ENCODE measurements around the gene DNMBP. TPM values are rescaled to one million over a fixed set of nuclear protein-coding genes. Genes with fewer than 3 reads are reported as not detected.

DNMBP gene
- total and polyA plus RNA-seq, 2 of the 8 experiments (the other 6 are each of a cell fraction or from before 2014, with no cell fraction given): 19.1 to 26.4 TPM

DNA sequence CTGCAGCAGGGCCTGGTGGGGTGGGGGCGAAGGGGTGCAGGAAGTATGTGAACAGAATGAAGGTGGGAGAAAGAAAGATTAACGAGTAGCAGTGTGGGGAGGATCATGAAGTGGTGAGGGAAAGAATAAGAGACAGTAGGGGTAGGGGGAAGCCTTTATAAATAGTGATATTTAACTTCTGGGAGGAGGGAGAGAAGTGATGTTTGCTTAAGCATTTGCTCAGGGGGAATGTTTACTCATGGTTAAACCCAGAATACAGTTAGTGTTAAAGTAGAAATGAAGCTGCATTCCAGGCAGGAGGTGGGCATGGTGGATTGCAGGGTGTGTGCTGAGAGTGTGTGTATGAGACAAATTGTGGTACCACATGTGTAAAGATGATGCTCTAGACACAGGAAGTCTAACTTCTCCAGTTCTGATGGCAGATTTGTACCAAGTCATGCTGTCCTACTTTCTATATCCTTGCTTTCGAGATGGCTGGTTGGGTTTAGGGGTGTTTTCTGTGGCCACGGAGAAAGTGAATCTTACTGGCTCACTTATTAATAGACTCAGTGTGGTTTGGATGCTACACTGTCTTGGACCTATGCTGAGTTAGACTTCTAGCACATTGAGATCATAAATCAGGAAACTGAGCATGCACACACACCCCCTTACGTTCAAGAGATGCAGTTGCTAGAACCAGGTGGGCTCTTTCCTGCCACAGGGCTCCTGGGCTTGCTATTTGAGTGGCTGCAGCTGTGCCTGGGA, 10.6 kb upstream of the DNMBP start:
- Histone ChIP-seq H3K18ac (ENCODE audit: extremely low read depth, low read length) (peak overlapping the region; percentile 71), H3K4me2 (ENCODE audit: insufficient read depth in 1 of 2, low read depth in 2 of 2, low read length in 2 of 2) (no peak overlapping the region), H3K23me2 (ENCODE audit: low read depth, low read length) (no peaks in the 10 kb centered on the region), H4K5ac (ENCODE audit: insufficient read length, low read depth, low read length) (no peak overlapping the region), H2AK5ac (ENCODE audit: low read depth, low read length) (no peak overlapping the region), H3K14ac (ENCODE audit: insufficient read length) (no peak overlapping the region), H3K27me3 (replicated peaks in 1 of 4; ENCODE audit: control insufficient read depth in 3 of 4, extremely low read depth in 1 of 4, insufficient read depth in 3 of 4, low read length in 3 of 4) (no peaks in the 10 kb centered on the region), H4K20me1 (replicated peaks in 1 of 2; ENCODE audit: control insufficient read depth in 1 of 2, insufficient read depth in 2 of 2, low read length in 2 of 2) (no peaks in the 10 kb centered on the region), H2BK5ac (ENCODE audit: low read depth, low read length) (no peak overlapping the region; the same call in 1 of the 2 replicates), H3K9ac (replicated peaks in 1 of 4; ENCODE audit: extremely low read depth in 1 of 4, low read depth in 3 of 4, low read length in 3 of 4) (no peak overlapping the region), H2BK12ac (ENCODE audit: low read depth, low read length) (no peak overlapping the region; the same call in 1 of the 2 replicates), H3K56ac (replicated peaks; ENCODE audit: insufficient read length, low read depth, low read length) (no peak overlapping the region), H4K91ac (replicated peaks; ENCODE audit: insufficient read length, low read length) (no peak overlapping the region), H3K27ac (ENCODE audit: low read depth, low read length) (no peak overlapping the region), H3K79me2 (ENCODE audit: control insufficient read depth in 1 of 2, insufficient read depth in 2 of 2, low read length in 2 of 2) (no peaks in the 10 kb centered on the region), H2AFZ (ENCODE audit: low read length) (0 out of 2 replicates have a peak overlapping the region, but pooled peaks have one; percentile 66), H3K9me3 (ENCODE audit: insufficient read depth in 2 of 2, low read depth in 1 of 2, low read length in 1 of 2) (no peaks in the 10 kb centered on the region), H2BK20ac (ENCODE audit: low read length) (peak overlapping the region; percentile 98; the same call in 1 of the 2 replicates), H3K4me3 (ENCODE audit: extremely low read depth in 1 of 4, insufficient read depth in 2 of 4, low read depth in 3 of 4, low read length in 4 of 4) (no peak overlapping the region), H3K36me3 (ENCODE audit: control insufficient read depth in 2 of 4, insufficient read depth in 4 of 4, low read length in 3 of 4) (no peaks in the 10 kb centered on the region), H2BK15ac (ENCODE audit: low read length) (peak overlapping the region; percentile 90), H3K4me1 (replicated peaks in 1 of 4; ENCODE audit: control insufficient read depth in 3 of 4, insufficient read depth in 4 of 4, low read length in 3 of 4) (peaks cover 0 to 7% (median 1%) of the 10 kb centered on the region in 4 experiments; a peak in 5 of 7 replicates), H3K4ac (replicated peaks; ENCODE audit: insufficient read length, low read depth, low read length) (no peak overlapping the region), H2BK120ac (replicated peaks; ENCODE audit: low read depth, low read length) (no peak overlapping the region), H3K23ac (ENCODE audit: insufficient read length) (no peak overlapping the region), H4K8ac (ENCODE audit: extremely low read depth, insufficient read depth, low read length) (peak overlapping the region; percentile 54; the same call in 1 of the 2 replicates), H3K79me1 (ENCODE audit: low read depth, low read length) (no peaks in the 10 kb centered on the region)
- 84% methylated on average over 5 of the region's 5 CpGs; no CpG with 5 or more reads in 1 of the 2 experiments for WGBS, 2 experiments (ENCODE audit: extremely low coverage in 1 of 2, insufficient coverage in 1 of 2, insufficient read length in 1 of 2, insufficient replicate concordance in 2 of 2, low coverage in 1 of 2, low lambda C conversion rate in 2 of 2, missing lambda C conversion rate in 1 of 2)
- ChIA-PET POLR2A (ENCODE audit: partially characterized antibody) (interaction anchor here (0.8 to 1.8 kb wide), 2 partner anchors 11 to 107 kb away, joined by 4 to 8 read pairs; partner anchors contain the start of gene DNMBP), CTCF (ENCODE audit: partially characterized antibody) (interaction anchor here (0.9 to 6.0 kb wide), 9 partner anchors 8 to 124 kb away, joined by 3 to 33 read pairs (median 5); partner anchors contain the start of gene DNMBP)
- FAIRE-seq (no peak), DNase-seq (ENCODE audit: low read depth in 1 of 2, low spot score in 2 of 2) (no peak)
- no peak for TF ChIP-seq CEBPB (IDR thresholded peaks at IDR 0.05; ENCODE audit: low read depth, low read length)
- no peak for TF ChIP-seq YY1 (IDR thresholded peaks at IDR 0.05; ENCODE audit: low read depth, low read length)
- no peak for TF ChIP-seq CTBP2 (IDR thresholded peaks at IDR 0.05; ENCODE audit: borderline replicate concordance, insufficient read depth, insufficient read length, low read length)
- TF ChIP-seq HDAC6 (IDR thresholded peaks at IDR 0.05; ENCODE audit: low read depth, low read length): no peak

Data from H1 (cell line).